Measurements from ENCODE around the gene SATB2. TPM values are rescaled to one million over a fixed set of nuclear protein-coding genes. Genes with fewer than 3 reads are reported as not detected.
A peak's percentile ranks its signal among the peaks of the same experiment; 100 is the strongest.

SATB2 gene
- polyA plus RNA-seq, 1 donor from 2014 or later: 0.21 TPM

DNA sequence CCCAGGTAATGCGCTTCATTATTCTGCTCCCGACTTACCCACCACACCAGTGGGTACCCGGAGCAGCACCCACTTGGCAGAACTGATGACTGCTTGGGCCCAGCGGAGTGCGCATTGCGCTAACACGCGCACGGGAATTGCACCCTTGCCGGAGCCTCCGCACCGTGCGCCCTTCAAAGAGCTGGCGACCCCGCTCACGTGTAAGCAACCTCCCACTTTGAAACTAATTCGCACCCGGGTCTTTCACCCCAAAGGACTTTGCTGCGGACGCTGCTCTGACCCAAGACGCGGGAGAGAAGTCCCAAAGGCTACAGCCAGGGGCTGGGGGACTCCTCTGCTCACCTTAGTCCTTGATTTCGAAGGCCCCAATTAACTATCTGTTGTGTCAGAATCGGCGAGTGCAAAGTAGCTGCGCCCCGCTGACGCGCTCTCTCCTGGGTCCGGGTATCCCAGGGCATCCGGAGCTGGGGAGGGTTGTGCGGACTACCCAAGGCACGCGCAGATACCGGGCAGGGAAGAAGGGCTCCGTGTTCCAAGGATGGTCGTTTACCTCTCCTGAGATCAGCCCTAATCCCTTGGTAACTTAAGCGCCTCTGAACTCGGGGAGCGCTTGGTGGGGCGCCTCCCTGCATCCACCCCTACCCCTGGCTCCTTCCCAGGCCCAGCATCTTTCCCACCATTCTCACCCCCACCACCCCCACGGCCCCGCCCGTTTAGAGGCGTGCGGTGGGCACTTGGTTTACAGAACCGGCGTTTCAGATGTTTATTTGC is 13.1 kb upstream of the SATB2 start:
- H3K4me3 ChIP-seq (ENCODE audit: low read length): peak overlapping the region; percentile 53
- H3K27ac ChIP-seq (ENCODE audit: low read length): no peak overlapping the region
- H3K27me3 ChIP-seq (ENCODE audit: insufficient read depth, low read depth, low read length): peaks cover 87% of the 10 kb centered on the region
- no peaks in the 10 kb centered on the region for H4K20me1 ChIP-seq (ENCODE audit: insufficient read depth)
- H2AFZ ChIP-seq (ENCODE audit: low read depth, low read length): no peak overlapping the region
- H3K9me2 ChIP-seq (ENCODE audit: insufficient read depth, low read length): no peaks in the 10 kb centered on the region
- H3K9me3 ChIP-seq (ENCODE audit: low read length): no peaks in the 10 kb centered on the region
- no peaks in the 10 kb centered on the region for H3K79me2 ChIP-seq (replicated peaks; ENCODE audit: insufficient read depth, low read length)
- H3K9ac ChIP-seq (ENCODE audit: low read length): no peak overlapping the region
- TF ChIP-seq, protein P1, sequence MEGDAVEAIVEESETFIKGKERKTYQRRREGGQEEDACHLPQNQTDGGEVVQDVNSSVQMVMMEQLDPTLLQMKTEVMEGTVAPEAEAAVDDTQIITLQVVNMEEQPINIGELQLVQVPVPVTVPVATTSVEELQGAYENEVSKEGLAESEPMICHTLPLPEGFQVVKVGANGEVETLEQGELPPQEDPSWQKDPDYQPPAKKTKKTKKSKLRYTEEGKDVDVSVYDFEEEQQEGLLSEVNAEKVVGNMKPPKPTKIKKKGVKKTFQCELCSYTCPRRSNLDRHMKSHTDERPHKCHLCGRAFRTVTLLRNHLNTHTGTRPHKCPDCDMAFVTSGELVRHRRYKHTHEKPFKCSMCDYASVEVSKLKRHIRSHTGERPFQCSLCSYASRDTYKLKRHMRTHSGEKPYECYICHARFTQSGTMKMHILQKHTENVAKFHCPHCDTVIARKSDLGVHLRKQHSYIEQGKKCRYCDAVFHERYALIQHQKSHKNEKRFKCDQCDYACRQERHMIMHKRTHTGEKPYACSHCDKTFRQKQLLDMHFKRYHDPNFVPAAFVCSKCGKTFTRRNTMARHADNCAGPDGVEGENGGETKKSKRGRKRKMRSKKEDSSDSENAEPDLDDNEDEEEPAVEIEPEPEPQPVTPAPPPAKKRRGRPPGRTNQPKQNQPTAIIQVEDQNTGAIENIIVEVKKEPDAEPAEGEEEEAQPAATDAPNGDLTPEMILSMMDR (IDR thresholded peaks at IDR 0.05; ENCODE audit: poor library complexity, severe bottlenecking): no peak
- TF ChIP-seq EZH2 (IDR thresholded peaks at IDR 0.05; ENCODE audit: borderline replicate concordance, insufficient read depth, low read length, poor library complexity, severe bottlenecking) (no peak), POLR2AphosphoS5 (IDR thresholded peaks at IDR 0.05) (no peak), RAD21 (conservative IDR thresholded peaks at IDR 0.05) (no peak), MXI1 (conservative IDR thresholded peaks at IDR 0.05; ENCODE audit: poor library complexity, severe bottlenecking) (no peak), EP300 (conservative IDR thresholded peaks at IDR 0.05; ENCODE audit: poor library complexity, severe bottlenecking) (no peak), TAF1 (IDR thresholded peaks at IDR 0.05; ENCODE audit: low read depth) (no peak), REST (IDR thresholded peaks at IDR 0.05; ENCODE audit: borderline replicate concordance) (no peak), SMC3 (conservative IDR thresholded peaks at IDR 0.05; ENCODE audit: poor library complexity) (no peak)
- no peaks in the 10 kb centered on the region for H3F3A ChIP-seq (ENCODE audit: insufficient read depth, low read length, poor library complexity, severe bottlenecking)
- peak overlapping the region; percentile 30 for H3K4me2 ChIP-seq (ENCODE audit: low read length)
- H3K36me3 ChIP-seq (ENCODE audit: insufficient read depth, low read length): no peaks in the 10 kb centered on the region

- Histone ChIP-seq H3F3A (ENCODE audit: insufficient read depth, low read length, poor library complexity, severe bottlenecking) (no peaks in the 10 kb centered on the region), H3K27ac (ENCODE audit: low read length) (no peak overlapping the region), H2AFZ (ENCODE audit: low read depth, low read length) (no peak overlapping the region), H3K4me2 (ENCODE audit: low read length) (no peak overlapping the region), H3K27me3 (ENCODE audit: insufficient read depth, low read depth, low read length) (peaks cover 92% of the 10 kb centered on the region), H3K4me3 (ENCODE audit: low read length) (peak overlapping the region; percentile 53), H3K9me3 (ENCODE audit: low read length) (no peaks in the 10 kb centered on the region), H3K36me3 (ENCODE audit: insufficient read depth, low read length) (no peaks in the 10 kb centered on the region), H3K9me2 (ENCODE audit: insufficient read depth, low read length) (no peaks in the 10 kb centered on the region), H3K79me2 (replicated peaks; ENCODE audit: insufficient read depth, low read length) (no peaks in the 10 kb centered on the region), H3K9ac (ENCODE audit: low read length) (no peak overlapping the region), H4K20me1 (ENCODE audit: insufficient read depth) (no peaks in the 10 kb centered on the region)
- no peak for TF ChIP-seq EP300 (conservative IDR thresholded peaks at IDR 0.05; ENCODE audit: poor library complexity, severe bottlenecking)
- no peak for TF ChIP-seq RAD21 (conservative IDR thresholded peaks at IDR 0.05)
- TF ChIP-seq POLR2AphosphoS5 (IDR thresholded peaks at IDR 0.05): no peak
- TF ChIP-seq REST (IDR thresholded peaks at IDR 0.05; ENCODE audit: borderline replicate concordance): no peak
- TF ChIP-seq TAF1 (IDR thresholded peaks at IDR 0.05; ENCODE audit: low read depth): no peak
- TF ChIP-seq, protein P1 (IDR thresholded peaks at IDR 0.05; ENCODE audit: poor library complexity, severe bottlenecking): no peak
- TF ChIP-seq SMC3 (conservative IDR thresholded peaks at IDR 0.05; ENCODE audit: poor library complexity): no peak
- no peak for TF ChIP-seq MXI1 (conservative IDR thresholded peaks at IDR 0.05; ENCODE audit: poor library complexity, severe bottlenecking)
- TF ChIP-seq EZH2 (IDR thresholded peaks at IDR 0.05; ENCODE audit: borderline replicate concordance, insufficient read depth, low read length, poor library complexity, severe bottlenecking): no peak
Observed at GRCh38 chr2:199470361-199470671, 12.6 kb upstream of the SATB2 start.
